GM18868 (cell line): ENCODE results near the gene SPACA4.

ENCODE experiments used
- ATAC-seq: cut with Tn5 transposase; IDR thresholded peaks from one replicate; pipeline ENCODE4 v1.9.1; 2021; ENCODE audit warnings: mild to moderate bottlenecking, moderate library complexity; ENCODE audit not compliant: unreplicated experiment

The SPACA4 gene

DNA sequence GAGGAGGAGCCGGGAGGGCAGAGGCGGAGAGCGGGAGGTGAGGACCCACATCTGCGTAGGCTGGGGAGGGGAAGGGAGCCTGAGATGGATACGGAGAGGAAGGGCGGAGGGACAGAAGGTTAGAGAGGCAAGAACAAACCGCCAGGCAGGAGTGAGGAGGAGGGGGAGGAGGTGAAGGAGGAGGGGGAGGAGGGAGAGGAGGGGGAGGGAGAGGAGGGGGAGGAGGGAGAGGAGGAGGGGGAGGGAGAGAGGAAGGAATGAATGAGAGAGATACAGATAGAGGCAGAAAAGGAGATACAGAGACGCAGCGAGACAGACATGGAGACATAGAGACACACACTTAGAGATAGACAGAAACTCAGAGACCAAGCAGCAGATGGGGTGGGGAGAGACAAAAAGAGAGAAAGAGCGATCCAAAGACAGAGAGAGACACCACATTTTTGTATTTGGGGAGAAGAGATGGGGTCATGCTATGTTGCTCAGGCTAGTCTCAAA is 40.2 kb downstream of the SPACA4 start:
- no peak for ATAC-seq

- ATAC-seq, result no peak
Observed at GRCh38 chr19:48648134-48648533, 41.6 kb downstream of the SPACA4 start.

GRCh38 chr19:48650974-48651682 is 44.6 kb downstream of the SPACA4 start:
- ATAC-seq, result no peak

- no peak for ATAC-seq
Observed at GRCh38 chr19:48651683-48652048, 45.1 kb downstream of the SPACA4 start.

DNA sequence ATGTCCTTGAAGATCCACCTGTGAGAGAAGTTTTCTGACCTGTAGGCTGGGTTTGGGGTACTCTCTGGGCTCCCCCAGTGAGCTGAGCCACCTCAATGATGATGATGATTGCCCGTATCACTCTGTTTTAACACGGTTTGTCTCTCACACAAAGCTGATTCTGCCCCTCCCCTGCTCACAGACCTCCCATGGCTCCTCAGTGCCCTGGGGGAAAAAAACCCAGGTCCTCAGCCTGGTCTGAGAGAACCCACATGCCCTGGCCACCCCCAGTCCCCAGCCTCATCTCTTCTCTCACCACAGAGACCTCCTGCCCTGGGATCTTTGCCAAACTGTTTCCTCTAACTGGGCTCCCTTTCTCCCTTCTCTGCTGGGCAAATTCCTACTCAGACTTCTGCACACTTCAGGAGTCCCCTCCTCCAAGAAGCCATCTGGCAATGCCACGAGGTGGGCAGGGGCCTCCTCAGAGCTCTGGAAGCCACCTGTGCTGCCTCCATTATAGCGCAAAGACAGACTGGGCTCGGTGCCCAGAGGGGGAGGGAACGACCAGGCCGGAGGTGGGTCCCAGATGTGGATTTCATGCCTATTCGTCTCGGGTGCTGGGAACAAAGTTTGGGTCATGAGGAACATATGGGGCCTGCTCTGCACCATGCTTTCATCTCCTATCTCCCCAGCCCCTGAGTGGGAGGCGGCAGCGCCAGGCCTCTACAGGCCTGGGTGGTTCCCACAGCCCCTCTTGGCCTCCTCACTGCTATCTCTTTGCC is 47.9 kb downstream of the SPACA4 start:
- no peak for ATAC-seq

GRCh38 chr19:48656840-48657474 is 50.4 kb downstream of the SPACA4 start:
- ATAC-seq, result no peak
